OCI-LY1 (cell line): Measurements from ENCODE around the gene ASTN1.

Source experiments
- H2AFZ ChIP-seq: fragments of 200-600 bp; sonication (generic), shearing (Covaris generic); 2 replicates; pipeline ENCODE4 v1.6.0; 2014; ENCODE audit warnings: antibody characterized with exemption, mild to moderate bottlenecking, low read length
- H3F3A ChIP-seq: fragments of 200-600 bp; sonication (generic), shearing (Covaris generic); 2 replicates; pipeline ENCODE4 v1.6.0; 2014; ENCODE audit warnings: mild to moderate bottlenecking, antibody characterized with exemption, low read length, moderate library complexity; ENCODE audit not compliant: insufficient read depth
- H3K27ac ChIP-seq: fragments of 200-600 bp; sonication (generic); 2 replicates; pipeline ENCODE4 v1.5.1; 2014; ENCODE audit warnings: low read length, mixed run types, mild to moderate bottlenecking, low read depth; ENCODE audit not compliant: poor library complexity, severe bottlenecking
- H3K27me3 ChIP-seq: fragments of 200-600 bp; sonication (generic); 2 replicates; pipeline ENCODE4 v1.6.0; 2014; ENCODE audit warnings: antibody characterized with exemption, mild to moderate bottlenecking, low read length, moderate library complexity; ENCODE audit not compliant: insufficient read depth
- H3K36me3 ChIP-seq: fragments of 200-600 bp; sonication (generic); 2 replicates; pipeline ENCODE4 v1.6.1; 2014; ENCODE audit warnings: mild to moderate bottlenecking, antibody characterized with exemption, low read length, moderate library complexity, mixed read lengths; ENCODE audit not compliant: insufficient read depth
- H3K4me1 ChIP-seq: fragments of 200-600 bp; sonication (generic); 2 replicates; pipeline ENCODE4 v1.5.1; 2014; ENCODE audit warnings: mild to moderate bottlenecking, low read length, moderate library complexity; ENCODE audit not compliant: insufficient read depth, severe bottlenecking
- H3K4me2 ChIP-seq: fragments of 200-600 bp; sonication (generic), shearing (Covaris generic); 2 replicates; pipeline ENCODE4 v1.6.1; 2014; ENCODE audit warnings: low read length
- H3K4me3 ChIP-seq: fragments of 200-600 bp; sonication (generic); 2 replicates; pipeline ENCODE4 v1.5.1; 2014; ENCODE audit warnings: low read length, low read depth, mild to moderate bottlenecking, mixed read lengths; ENCODE audit not compliant: poor library complexity, severe bottlenecking
- H3K79me2 ChIP-seq: fragments of 200-600 bp; shearing (Covaris generic); 2 replicates; pipeline ENCODE4 v1.6.1; 2016; ENCODE audit warnings: mixed run types, low read length, mixed read lengths; ENCODE audit not compliant: insufficient read depth
- H3K9ac ChIP-seq: fragments of 200-600 bp; sonication (generic), shearing (Covaris generic); 2 replicates; pipeline ENCODE4 v1.6.1; 2014; ENCODE audit warnings: mild to moderate bottlenecking, low read length, mixed read lengths
- H3K9me2 ChIP-seq: fragments of 200-600 bp; sonication (generic), shearing (Covaris generic); 2 replicates; pipeline ENCODE4 v1.6.1; 2014; ENCODE audit warnings: low read depth, mild to moderate bottlenecking, low read length, mixed read lengths
- H3K9me3 ChIP-seq: fragments of 200-600 bp; shearing (Covaris generic); 2 replicates; pipeline ENCODE4 v1.6.1; 2014; ENCODE audit warnings: low read length, mixed read lengths
- H4K20me1 ChIP-seq: fragments of 200-600 bp; sonication (generic), shearing (Covaris generic); 2 replicates; pipeline ENCODE4 v1.6.0; 2016; ENCODE audit warnings: mild to moderate bottlenecking, low read length; ENCODE audit not compliant: insufficient read depth
- EZH2 ChIP-seq: fragments of 200-600 bp; sonication (generic), shearing (Covaris generic); IDR thresholded peaks from 2 replicates; pipeline ENCODE4 v1.8.0; 2017; ENCODE audit warnings: borderline replicate concordance, mixed run types, mild to moderate bottlenecking, antibody characterized with exemption, low read length, moderate library complexity, mixed read lengths
- TF ChIP-seq, protein P1 (sequence below): fragments of 200-600 bp; sonication (generic), shearing (Covaris generic); IDR thresholded peaks from 2 replicates; pipeline ENCODE4 v1.5.1; 2017; ENCODE audit warnings: mild to moderate bottlenecking, antibody characterized with exemption, low read length, moderate library complexity, mixed read lengths

The ASTN1 gene

DNA sequence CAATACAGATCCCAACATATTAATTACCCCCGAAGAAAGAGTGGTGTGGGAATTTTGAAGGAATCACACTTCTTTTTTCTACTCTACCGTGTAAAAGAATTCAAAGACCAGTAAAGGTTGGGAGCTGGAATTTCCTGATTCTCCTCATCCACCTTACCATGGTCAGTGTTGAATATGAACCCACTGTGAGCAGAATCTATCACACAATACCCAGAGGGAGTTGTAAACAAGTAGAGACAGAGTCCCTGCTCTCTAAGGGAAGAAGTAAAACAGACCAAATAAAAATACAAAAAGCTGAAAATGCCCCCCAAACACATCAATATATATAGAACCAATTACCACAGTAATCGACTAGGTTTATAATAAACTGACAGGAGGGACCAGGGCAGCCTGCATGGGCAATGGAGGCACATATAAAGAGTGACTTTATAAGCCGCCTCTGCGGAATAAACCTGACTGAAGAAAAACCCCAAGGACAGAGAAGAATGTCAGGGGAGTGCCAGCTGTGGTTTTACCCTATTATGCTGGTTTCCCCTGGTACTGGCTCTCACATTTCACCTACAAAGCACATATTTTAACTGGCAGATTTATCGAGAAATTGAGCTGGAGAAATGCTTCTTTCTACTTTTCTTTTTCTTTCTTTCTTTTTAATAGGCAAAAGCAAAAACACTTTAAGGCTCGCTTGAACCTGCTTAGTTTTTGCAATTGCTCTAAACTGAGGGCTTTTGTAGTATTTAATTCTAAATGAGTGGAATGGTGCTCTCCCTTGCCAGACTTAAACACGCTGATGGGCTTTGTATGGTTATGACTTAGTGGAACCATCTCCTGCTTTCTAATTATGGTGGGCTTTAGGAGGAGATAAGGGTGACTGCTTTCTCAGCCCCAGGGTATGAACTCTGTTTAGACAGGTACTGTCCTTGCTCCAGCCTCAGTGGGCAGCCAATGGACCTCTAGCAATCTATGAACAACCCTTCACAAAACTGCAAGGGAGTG lies 244.8 kb downstream of the ASTN1 start:
- Histone ChIP-seq H3K79me2 (no peaks in the 10 kb centered on the region), H3K4me1 (no peaks in the 10 kb centered on the region), H3K9ac (no peak overlapping the region), H3F3A (no peaks in the 10 kb centered on the region), H3K4me3 (no peak overlapping the region), H3K36me3 (no peaks in the 10 kb centered on the region), H3K27me3 (no peaks in the 10 kb centered on the region), H3K9me3 (no peaks in the 10 kb centered on the region), H4K20me1 (no peaks in the 10 kb centered on the region), H3K27ac (no peak overlapping the region), H2AFZ (no peak overlapping the region), H3K4me2 (no peak overlapping the region), H3K9me2 (no peaks in the 10 kb centered on the region)
- TF ChIP-seq, protein P1, sequence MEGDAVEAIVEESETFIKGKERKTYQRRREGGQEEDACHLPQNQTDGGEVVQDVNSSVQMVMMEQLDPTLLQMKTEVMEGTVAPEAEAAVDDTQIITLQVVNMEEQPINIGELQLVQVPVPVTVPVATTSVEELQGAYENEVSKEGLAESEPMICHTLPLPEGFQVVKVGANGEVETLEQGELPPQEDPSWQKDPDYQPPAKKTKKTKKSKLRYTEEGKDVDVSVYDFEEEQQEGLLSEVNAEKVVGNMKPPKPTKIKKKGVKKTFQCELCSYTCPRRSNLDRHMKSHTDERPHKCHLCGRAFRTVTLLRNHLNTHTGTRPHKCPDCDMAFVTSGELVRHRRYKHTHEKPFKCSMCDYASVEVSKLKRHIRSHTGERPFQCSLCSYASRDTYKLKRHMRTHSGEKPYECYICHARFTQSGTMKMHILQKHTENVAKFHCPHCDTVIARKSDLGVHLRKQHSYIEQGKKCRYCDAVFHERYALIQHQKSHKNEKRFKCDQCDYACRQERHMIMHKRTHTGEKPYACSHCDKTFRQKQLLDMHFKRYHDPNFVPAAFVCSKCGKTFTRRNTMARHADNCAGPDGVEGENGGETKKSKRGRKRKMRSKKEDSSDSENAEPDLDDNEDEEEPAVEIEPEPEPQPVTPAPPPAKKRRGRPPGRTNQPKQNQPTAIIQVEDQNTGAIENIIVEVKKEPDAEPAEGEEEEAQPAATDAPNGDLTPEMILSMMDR: no peak
- TF ChIP-seq EZH2: no peak

DNA sequence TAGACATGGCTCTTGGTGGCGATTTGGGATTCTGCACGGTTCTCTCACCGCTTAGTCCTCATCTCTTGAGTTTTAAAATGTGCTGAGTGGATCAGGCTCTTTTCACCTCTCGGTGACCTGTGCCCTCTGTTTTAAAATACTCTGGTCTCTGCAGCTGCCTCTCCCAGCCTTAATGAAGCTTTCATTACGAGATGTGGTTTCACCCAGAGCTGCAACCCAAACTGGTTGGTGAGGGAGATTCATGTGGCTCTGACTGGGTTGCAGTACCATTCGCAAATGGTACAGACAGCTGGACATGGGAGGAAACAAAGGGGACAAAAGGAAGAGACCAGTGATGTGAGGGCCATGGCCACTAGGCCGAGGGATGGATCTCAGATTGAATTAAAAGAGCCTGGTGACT lies 258.9 kb downstream of the ASTN1 start:
- H3K36me3 ChIP-seq: no peaks in the 10 kb centered on the region
- no peaks in the 10 kb centered on the region for H3K9me3 ChIP-seq

GRCh38 chr1:176904057-176904751 lies 260.3 kb downstream of the ASTN1 start:
- no peak overlapping the region for H2AFZ ChIP-seq
- TF ChIP-seq EZH2: no peak
- TF ChIP-seq, protein P1: no peak
- no peak overlapping the region for H3K27ac ChIP-seq
- H3K4me2 ChIP-seq: no peak overlapping the region
- H3K9me2 ChIP-seq: no peaks in the 10 kb centered on the region
- H3K9ac ChIP-seq: no peak overlapping the region
- no peaks in the 10 kb centered on the region for H3K4me1 ChIP-seq
- no peaks in the 10 kb centered on the region; the same call in 1 of the 2 replicates for H3K27me3 ChIP-seq
- no peaks in the 10 kb centered on the region for H4K20me1 ChIP-seq
- H3K9me3 ChIP-seq: no peaks in the 10 kb centered on the region
- H3K79me2 ChIP-seq: no peaks in the 10 kb centered on the region
- H3K36me3 ChIP-seq: no peaks in the 10 kb centered on the region
- no peak overlapping the region for H3K4me3 ChIP-seq
- no peaks in the 10 kb centered on the region for H3F3A ChIP-seq

More for the DNA sequence above, 258.9 kb downstream of the ASTN1 start:
- Histone ChIP-seq H3K27me3 (no peaks in the 10 kb centered on the region; the same call in 1 of the 2 replicates), H3K4me1 (no peaks in the 10 kb centered on the region), H3K79me2 (no peaks in the 10 kb centered on the region), H3K9ac (no peak overlapping the region), H3K4me2 (no peak overlapping the region), H3K27ac (no peak overlapping the region), H3K9me2 (no peaks in the 10 kb centered on the region), H2AFZ (no peak overlapping the region), H3K4me3 (no peak overlapping the region), H3F3A (no peaks in the 10 kb centered on the region), H4K20me1 (no peaks in the 10 kb centered on the region)
- TF ChIP-seq, protein P1: no peak
